AG20443 (cell line): Measurements from ENCODE around the gene CCT3.
A peak's percentile ranks its signal among the peaks of the same experiment; 100 is the strongest.
"Not testable (repeated sequence)": the region's sequence is repeated elsewhere in the genome, so short reads cannot be mapped to it uniquely, and the experiment has no call there.

Experiments
- DNase-seq: peaks from one replicate; pipeline ENCODE4 v3.0.0; 2012; ENCODE audit warnings: low spot score, mixed read lengths

The CCT3 gene

GRCh38 chr1:156368889-156369684 is 31.0 kb upstream of the CCT3 start, which contains the start of gene RHBG:
Gene RHBG (plus strand): TSS chr1:156369211. CDS start chr1:156369250, 39 bp downstream.
- DNase-seq, result peak; percentile 56

- peak; percentile 9 for DNase-seq
Measured at GRCh38 chr1:156368157-156368658, 30.1 kb upstream of the CCT3 start.

- DNase-seq, result no peak
Measured at GRCh38 chr1:156367383-156368156, 29.5 kb upstream of the CCT3 start.

GRCh38 chr1:156366378-156367166 is 28.5 kb upstream of the CCT3 start:
- DNase-seq, result peak; percentile 8

GRCh38 chr1:156365754-156366153 is 27.7 kb upstream of the CCT3 start:
- no peak for DNase-seq

- DNase-seq, result no peak
Measured at GRCh38 chr1:156360534-156360933, 22.4 kb upstream of the CCT3 start.

GRCh38 chr1:156359973-156360372 is 21.9 kb upstream of the CCT3 start:
- peak; percentile 70 for DNase-seq

GRCh38 chr1:156359249-156359648 is 21.2 kb upstream of the CCT3 start:
- no peak for DNase-seq

- no peak for DNase-seq
Measured at GRCh38 chr1:156358641-156359040, 20.5 kb upstream of the CCT3 start.

GRCh38 chr1:156357977-156358376 is 19.9 kb upstream of the CCT3 start:
- no peak for DNase-seq

- peak; percentile 62 for DNase-seq
Measured at GRCh38 chr1:156356875-156357534, 18.9 kb upstream of the CCT3 start.

- DNase-seq, result no peak
Measured at GRCh38 chr1:156356262-156356874, 18.3 kb upstream of the CCT3 start.

- not testable (repeated sequence) for DNase-seq
Measured at GRCh38 chr1:156352481-156352880, 14.4 kb upstream of the CCT3 start.

- peak; percentile 74 for DNase-seq
Measured at GRCh38 chr1:156347331-156347730, 9.2 kb upstream of the CCT3 start.

GRCh38 chr1:156346636-156347035 is 8.5 kb upstream of the CCT3 start:
- peak; percentile 82 for DNase-seq

GRCh38 chr1:156346035-156346434 is 7.9 kb upstream of the CCT3 start:
- not testable (repeated sequence) for DNase-seq

GRCh38 chr1:156344409-156344808 is 6.3 kb upstream of the CCT3 start:
- DNase-seq, result no peak

GRCh38 chr1:156342166-156342955 is 4.3 kb upstream of the CCT3 start:
- no peak for DNase-seq

- DNase-seq, result no peak
Measured at GRCh38 chr1:156337888-156338179, 258 bp downstream of the CCT3 start.

- peak; percentile 26 for DNase-seq
Measured at GRCh38 chr1:156337052-156337887, 822 bp downstream of the CCT3 start.
